GM23338 (cell line): ENCODE results near the gene RYR2. TPM values are rescaled to one million over a fixed set of nuclear protein-coding genes. Genes with fewer than 3 reads are reported as not detected.

Experiments
- ATAC-seq: fragments of 200-7000 bp; cut with Tn5 transposase; 3 replicates; pipeline ENCODE4 v1.9.1; 2020
- DNase-seq: peaks from one replicate; pipeline ENCODE4 v3.0.0-alpha.2; 2015; ENCODE audit warnings: low spot score
- H2AFZ ChIP-seq: fragments of 200-600 bp; sonication (generic); 2 replicates; pipeline ENCODE4 v1.8.0; 2016; ENCODE audit warnings: antibody characterized with exemption, mild to moderate bottlenecking, moderate library complexity
- H3F3A ChIP-seq: fragments of 200-600 bp; sonication (generic); replicated peaks from 2 replicates; pipeline ENCODE4 v1.8.0; 2017; ENCODE audit warnings: antibody characterized with exemption, mixed run types, low read depth
- H3K27ac ChIP-seq: fragments of 200-600 bp; sonication (generic); 2 replicates; pipeline ENCODE4 v1.6.1; 2016; ENCODE audit warnings: low read depth
- H3K27me3 ChIP-seq: fragments of 200-600 bp; sonication (generic); 2 replicates; pipeline ENCODE4 v1.8.0; 2016; ENCODE audit warnings: mild to moderate bottlenecking, mixed run types, moderate library complexity; ENCODE audit not compliant: insufficient read depth
- H3K36me3 ChIP-seq: fragments of 200-600 bp; sonication (generic); 2 replicates; pipeline ENCODE4 v1.8.0; 2016; ENCODE audit warnings: mild to moderate bottlenecking; ENCODE audit not compliant: insufficient read depth
- H3K4me1 ChIP-seq: fragments of 200-600 bp; sonication (generic); 2 replicates; pipeline ENCODE4 v1.8.0; 2016; ENCODE audit warnings: mild to moderate bottlenecking, moderate library complexity; ENCODE audit not compliant: insufficient read depth
- H3K4me2 ChIP-seq: fragments of 200-600 bp; sonication (generic); 2 replicates; pipeline ENCODE4 v1.7.1; 2017; ENCODE audit warnings: mixed run types
- H3K4me3 ChIP-seq: fragments of 200-600 bp; sonication (generic); 2 replicates; pipeline ENCODE4 v1.6.1; 2016; ENCODE audit warnings: mixed run types
- H3K79me2 ChIP-seq: fragments of 200-600 bp; sonication (generic); replicated peaks from 2 replicates; pipeline ENCODE4 v1.8.0; 2017; ENCODE audit warnings: mild to moderate bottlenecking; ENCODE audit not compliant: insufficient read depth
- H3K9me2 ChIP-seq: fragments of 200-600 bp; sonication (generic); 2 replicates; pipeline ENCODE4 v1.8.0; 2017; ENCODE audit not compliant: insufficient read depth
- H4K20me1 ChIP-seq: fragments of 200-600 bp; sonication (generic); replicated peaks from 2 replicates; pipeline ENCODE4 v1.8.0; 2017; ENCODE audit warnings: mild to moderate bottlenecking; ENCODE audit not compliant: insufficient read depth
- H3K27ac Mint-ChIP-seq: 2 replicates; pipeline ENCODE4 v1.8.0; 2020; ENCODE audit warnings: inconsistent platforms, mild to moderate bottlenecking, moderate library complexity, mixed read lengths
- H3K27me3 Mint-ChIP-seq: 3 replicates; pipeline ENCODE4 v1.8.0; 2022; ENCODE audit warnings: low read depth, mild to moderate bottlenecking, moderate library complexity, mixed read lengths, inconsistent platforms; ENCODE audit not compliant: insufficient read depth, poor library complexity
- H3K36me3 Mint-ChIP-seq: 3 replicates; pipeline ENCODE4 v1.8.0; 2021; ENCODE audit warnings: low read depth, mild to moderate bottlenecking, inconsistent platforms, moderate library complexity, mixed read lengths
- H3K4me1 Mint-ChIP-seq: 3 replicates; pipeline ENCODE4 v1.8.0; 2020; ENCODE audit warnings: mild to moderate bottlenecking, inconsistent platforms, mixed read lengths
- H3K4me3 Mint-ChIP-seq: 3 replicates; pipeline ENCODE4 v1.8.0; 2021; ENCODE audit warnings: moderate library complexity, mild to moderate bottlenecking, inconsistent platforms, mixed read lengths
- H3K9me3 Mint-ChIP-seq: 3 replicates; pipeline ENCODE4 v1.8.0; 2020; ENCODE audit warnings: moderate library complexity, mild to moderate bottlenecking, inconsistent platforms, mixed read lengths
- EZH2 ChIP-seq: fragments of 200-600 bp; sonication (generic); IDR thresholded peaks from one replicate; pipeline ENCODE4 v1.8.0; 2017; ENCODE audit warnings: antibody characterized with exemption, mild to moderate bottlenecking, low read depth; ENCODE audit not compliant: unreplicated experiment
- EZH2phosphoT487 ChIP-seq: fragments of 200-600 bp; sonication (generic); IDR thresholded peaks from one replicate; pipeline ENCODE4 v1.8.1; 2018; ENCODE audit warnings: antibody characterized with exemption; ENCODE audit not compliant: unreplicated experiment
- JUNB ChIP-seq: IDR thresholded peaks from one replicate; pipeline ENCODE4 v1.6.1; 2016; ENCODE audit warnings: antibody characterized with exemption; ENCODE audit not compliant: unreplicated experiment
- NANOG ChIP-seq: IDR thresholded peaks from 2 replicates; pipeline ENCODE4 v1.6.1; 2016; ENCODE audit warnings: antibody characterized with exemption, borderline replicate concordance
- POLR2AphosphoS5 ChIP-seq: IDR thresholded peaks from 2 replicates; pipeline ENCODE4 v1.6.1; 2016; ENCODE audit warnings: antibody characterized with exemption, low read depth
- STAT1 ChIP-seq: IDR thresholded peaks from one replicate; pipeline ENCODE4 v1.6.1; 2016; ENCODE audit warnings: antibody characterized with exemption; ENCODE audit not compliant: unreplicated experiment
- ZNF114 ChIP-seq: fragments of 250-450 bp; sonication (Bioruptor Pico); IDR thresholded peaks from 2 replicates; pipeline ENCODE4 v1.5.0; 2020; ENCODE audit warnings: mild to moderate bottlenecking, moderate library complexity
- polyA plus RNA-seq: library from polyadenylated mRNA; unstranded; fragments of >200 nt; fragmentation: Nextera tagmentation; extraction: Ambion mirVana; gene quantifications from 2 replicates; pipeline ENCODE4 v1.2.1, GENCODE V29; 2016
- total RNA-seq: library from RNA; depleted of rRNA; stranded (reverse); fragments of >200 nt; shearing (Covaris generic); gene quantifications from 2 replicates; pipeline ENCODE4 v1.2.3, GENCODE V29; 2014
- TF ChIP-seq, protein P1 (sequence below): IDR thresholded peaks from one replicate; pipeline ENCODE4 v1.6.1; 2018; ENCODE audit warnings: antibody characterized with exemption; ENCODE audit not compliant: unreplicated experiment
- TF ChIP-seq, protein P2 (sequence below): fragments of 250-450 bp; sonication (Bioruptor Pico); IDR thresholded peaks from 2 replicates; pipeline ENCODE4 v1.5.0; 2020; ENCODE audit warnings: mild to moderate bottlenecking, moderate library complexity
- TF ChIP-seq, protein P3 (sequence below), 2 experiments: fragments of 200-600 bp in 1 of 2; sonication (generic) in 1 of 2; conservative IDR thresholded peaks; 2 replicates each; pipeline versions ENCODE4 v1.5.1 to v1.6.1; 2016 to 2017; ENCODE audit warnings: antibody characterized with exemption in 2 of 2, low read depth in 2 of 2, mild to moderate bottlenecking in 2 of 2, moderate library complexity in 1 of 2
- TF ChIP-seq, protein P4 (sequence below): IDR thresholded peaks from 2 replicates; pipeline ENCODE4 v1.6.1; 2016; ENCODE audit warnings: antibody characterized with exemption

RYR2 gene
- total and polyA plus RNA-seq, 2 experiments from 2014 or later: 8.9 to 10.0 TPM

DNA sequence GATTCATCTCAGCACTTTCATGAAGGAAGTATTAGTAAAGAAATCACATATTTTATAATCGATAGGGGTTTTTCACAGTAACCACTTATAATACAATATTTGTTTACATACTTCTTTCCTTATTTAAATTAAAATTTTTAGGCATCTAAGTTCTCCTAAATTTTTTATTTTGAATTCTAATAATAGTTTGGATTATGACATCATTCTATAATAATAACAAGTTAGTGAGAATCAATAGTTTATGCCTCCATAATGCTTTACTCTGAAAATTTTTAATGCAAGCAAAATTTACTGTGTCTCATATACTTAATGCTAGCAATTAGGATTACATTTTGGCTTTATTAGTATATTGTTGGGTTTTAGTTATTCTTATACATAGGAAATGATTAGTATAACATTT lies 596.6 kb downstream of the RYR2 start:
- Histone ChIP-seq H4K20me1 (no peaks in the 10 kb centered on the region; the same call in 1 of the 2 replicates), H3F3A (no peaks in the 10 kb centered on the region), H3K4me1 (no peaks in the 10 kb centered on the region), H3K9me2 (no peaks in the 10 kb centered on the region), H3K27ac (no peak overlapping the region), H2AFZ (no peak overlapping the region), H3K79me2 (no peaks in the 10 kb centered on the region), H3K36me3 (peaks cover 4% of the 10 kb centered on the region; the same call in 1 of the 2 replicates), H3K27me3 (no peaks in the 10 kb centered on the region), H3K4me3 (no peak overlapping the region), H3K4me2 (no peak overlapping the region)
- DNase-seq: no peak
- Mint-ChIP-seq H3K36me3 (no peaks in the 10 kb centered on the region; the same call in 2 of the 3 replicates), H3K4me3 (no peak overlapping the region), H3K27ac (no peak overlapping the region), H3K9me3 (no peaks in the 10 kb centered on the region), H3K4me1 (no peaks in the 10 kb centered on the region), H3K27me3 (no peaks in the 10 kb centered on the region)
- TF ChIP-seq, protein P1, sequence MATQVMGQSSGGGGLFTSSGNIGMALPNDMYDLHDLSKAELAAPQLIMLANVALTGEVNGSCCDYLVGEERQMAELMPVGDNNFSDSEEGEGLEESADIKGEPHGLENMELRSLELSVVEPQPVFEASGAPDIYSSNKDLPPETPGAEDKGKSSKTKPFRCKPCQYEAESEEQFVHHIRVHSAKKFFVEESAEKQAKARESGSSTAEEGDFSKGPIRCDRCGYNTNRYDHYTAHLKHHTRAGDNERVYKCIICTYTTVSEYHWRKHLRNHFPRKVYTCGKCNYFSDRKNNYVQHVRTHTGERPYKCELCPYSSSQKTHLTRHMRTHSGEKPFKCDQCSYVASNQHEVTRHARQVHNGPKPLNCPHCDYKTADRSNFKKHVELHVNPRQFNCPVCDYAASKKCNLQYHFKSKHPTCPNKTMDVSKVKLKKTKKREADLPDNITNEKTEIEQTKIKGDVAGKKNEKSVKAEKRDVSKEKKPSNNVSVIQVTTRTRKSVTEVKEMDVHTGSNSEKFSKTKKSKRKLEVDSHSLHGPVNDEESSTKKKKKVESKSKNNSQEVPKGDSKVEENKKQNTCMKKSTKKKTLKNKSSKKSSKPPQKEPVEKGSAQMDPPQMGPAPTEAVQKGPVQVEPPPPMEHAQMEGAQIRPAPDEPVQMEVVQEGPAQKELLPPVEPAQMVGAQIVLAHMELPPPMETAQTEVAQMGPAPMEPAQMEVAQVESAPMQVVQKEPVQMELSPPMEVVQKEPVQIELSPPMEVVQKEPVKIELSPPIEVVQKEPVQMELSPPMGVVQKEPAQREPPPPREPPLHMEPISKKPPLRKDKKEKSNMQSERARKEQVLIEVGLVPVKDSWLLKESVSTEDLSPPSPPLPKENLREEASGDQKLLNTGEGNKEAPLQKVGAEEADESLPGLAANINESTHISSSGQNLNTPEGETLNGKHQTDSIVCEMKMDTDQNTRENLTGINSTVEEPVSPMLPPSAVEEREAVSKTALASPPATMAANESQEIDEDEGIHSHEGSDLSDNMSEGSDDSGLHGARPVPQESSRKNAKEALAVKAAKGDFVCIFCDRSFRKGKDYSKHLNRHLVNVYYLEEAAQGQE: no peak
- TF ChIP-seq EZH2 (no peak), ZNF114 (CRISPR knock-in tag) (no peak), EZH2phosphoT487 (no peak), POLR2AphosphoS5 (no peak), NANOG (no peak), STAT1 (no peak), JUNB (no peak)
- TF ChIP-seq, protein P2, sequence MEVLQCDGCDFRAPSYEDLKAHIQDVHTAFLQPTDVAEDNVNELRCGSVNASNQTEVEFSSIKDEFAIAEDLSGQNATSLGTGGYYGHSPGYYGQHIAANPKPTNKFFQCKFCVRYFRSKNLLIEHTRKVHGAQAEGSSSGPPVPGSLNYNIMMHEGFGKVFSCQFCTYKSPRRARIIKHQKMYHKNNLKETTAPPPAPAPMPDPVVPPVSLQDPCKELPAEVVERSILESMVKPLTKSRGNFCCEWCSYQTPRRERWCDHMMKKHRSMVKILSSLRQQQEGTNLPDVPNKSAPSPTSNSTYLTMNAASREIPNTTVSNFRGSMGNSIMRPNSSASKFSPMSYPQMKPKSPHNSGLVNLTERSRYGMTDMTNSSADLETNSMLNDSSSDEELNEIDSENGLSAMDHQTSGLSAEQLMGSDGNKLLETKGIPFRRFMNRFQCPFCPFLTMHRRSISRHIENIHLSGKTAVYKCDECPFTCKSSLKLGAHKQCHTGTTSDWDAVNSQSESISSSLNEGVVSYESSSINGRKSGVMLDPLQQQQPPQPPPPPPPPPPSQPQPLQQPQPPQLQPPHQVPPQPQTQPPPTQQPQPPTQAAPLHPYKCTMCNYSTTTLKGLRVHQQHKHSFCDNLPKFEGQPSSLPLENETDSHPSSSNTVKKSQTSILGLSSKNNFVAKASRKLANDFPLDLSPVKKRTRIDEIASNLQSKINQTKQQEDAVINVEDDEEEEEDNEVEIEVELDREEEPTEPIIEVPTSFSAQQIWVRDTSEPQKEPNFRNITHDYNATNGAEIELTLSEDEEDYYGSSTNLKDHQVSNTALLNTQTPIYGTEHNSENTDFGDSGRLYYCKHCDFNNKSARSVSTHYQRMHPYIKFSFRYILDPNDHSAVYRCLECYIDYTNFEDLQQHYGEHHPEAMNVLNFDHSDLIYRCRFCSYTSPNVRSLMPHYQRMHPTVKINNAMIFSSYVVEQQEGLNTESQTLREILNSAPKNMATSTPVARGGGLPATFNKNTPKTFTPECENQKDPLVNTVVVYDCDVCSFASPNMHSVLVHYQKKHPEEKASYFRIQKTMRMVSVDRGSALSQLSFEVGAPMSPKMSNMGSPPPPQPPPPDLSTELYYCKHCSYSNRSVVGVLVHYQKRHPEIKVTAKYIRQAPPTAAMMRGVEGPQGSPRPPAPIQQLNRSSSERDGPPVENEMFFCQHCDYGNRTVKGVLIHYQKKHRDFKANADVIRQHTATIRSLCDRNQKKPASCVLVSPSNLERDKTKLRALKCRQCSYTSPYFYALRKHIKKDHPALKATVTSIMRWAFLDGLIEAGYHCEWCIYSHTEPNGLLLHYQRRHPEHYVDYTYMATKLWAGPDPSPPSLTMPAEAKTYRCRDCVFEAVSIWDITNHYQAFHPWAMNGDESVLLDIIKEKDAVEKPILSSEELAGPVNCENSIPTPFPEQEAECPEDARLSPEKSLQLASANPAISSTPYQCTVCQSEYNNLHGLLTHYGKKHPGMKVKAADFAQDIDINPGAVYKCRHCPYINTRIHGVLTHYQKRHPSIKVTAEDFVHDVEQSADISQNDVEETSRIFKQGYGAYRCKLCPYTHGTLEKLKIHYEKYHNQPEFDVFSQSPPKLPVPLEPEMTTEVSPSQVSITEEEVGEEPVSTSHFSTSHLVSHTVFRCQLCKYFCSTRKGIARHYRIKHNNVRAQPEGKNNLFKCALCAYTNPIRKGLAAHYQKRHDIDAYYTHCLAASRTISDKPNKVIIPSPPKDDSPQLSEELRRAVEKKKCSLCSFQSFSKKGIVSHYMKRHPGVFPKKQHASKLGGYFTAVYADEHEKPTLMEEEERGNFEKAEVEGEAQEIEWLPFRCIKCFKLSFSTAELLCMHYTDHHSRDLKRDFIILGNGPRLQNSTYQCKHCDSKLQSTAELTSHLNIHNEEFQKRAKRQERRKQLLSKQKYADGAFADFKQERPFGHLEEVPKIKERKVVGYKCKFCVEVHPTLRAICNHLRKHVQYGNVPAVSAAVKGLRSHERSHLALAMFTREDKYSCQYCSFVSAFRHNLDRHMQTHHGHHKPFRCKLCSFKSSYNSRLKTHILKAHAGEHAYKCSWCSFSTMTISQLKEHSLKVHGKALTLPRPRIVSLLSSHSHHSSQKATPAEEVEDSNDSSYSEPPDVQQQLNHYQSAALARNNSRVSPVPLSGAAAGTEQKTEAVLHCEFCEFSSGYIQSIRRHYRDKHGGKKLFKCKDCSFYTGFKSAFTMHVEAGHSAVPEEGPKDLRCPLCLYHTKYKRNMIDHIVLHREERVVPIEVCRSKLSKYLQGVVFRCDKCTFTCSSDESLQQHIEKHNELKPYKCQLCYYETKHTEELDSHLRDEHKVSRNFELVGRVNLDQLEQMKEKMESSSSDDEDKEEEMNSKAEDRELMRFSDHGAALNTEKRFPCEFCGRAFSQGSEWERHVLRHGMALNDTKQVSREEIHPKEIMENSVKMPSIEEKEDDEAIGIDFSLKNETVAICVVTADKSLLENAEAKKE (CRISPR knock-in tag): no peak
- TF ChIP-seq, protein P3, sequence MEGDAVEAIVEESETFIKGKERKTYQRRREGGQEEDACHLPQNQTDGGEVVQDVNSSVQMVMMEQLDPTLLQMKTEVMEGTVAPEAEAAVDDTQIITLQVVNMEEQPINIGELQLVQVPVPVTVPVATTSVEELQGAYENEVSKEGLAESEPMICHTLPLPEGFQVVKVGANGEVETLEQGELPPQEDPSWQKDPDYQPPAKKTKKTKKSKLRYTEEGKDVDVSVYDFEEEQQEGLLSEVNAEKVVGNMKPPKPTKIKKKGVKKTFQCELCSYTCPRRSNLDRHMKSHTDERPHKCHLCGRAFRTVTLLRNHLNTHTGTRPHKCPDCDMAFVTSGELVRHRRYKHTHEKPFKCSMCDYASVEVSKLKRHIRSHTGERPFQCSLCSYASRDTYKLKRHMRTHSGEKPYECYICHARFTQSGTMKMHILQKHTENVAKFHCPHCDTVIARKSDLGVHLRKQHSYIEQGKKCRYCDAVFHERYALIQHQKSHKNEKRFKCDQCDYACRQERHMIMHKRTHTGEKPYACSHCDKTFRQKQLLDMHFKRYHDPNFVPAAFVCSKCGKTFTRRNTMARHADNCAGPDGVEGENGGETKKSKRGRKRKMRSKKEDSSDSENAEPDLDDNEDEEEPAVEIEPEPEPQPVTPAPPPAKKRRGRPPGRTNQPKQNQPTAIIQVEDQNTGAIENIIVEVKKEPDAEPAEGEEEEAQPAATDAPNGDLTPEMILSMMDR (conservative IDR thresholded peaks at IDR 0.05; ENCODE audit: low read depth in 2 of 2): no peak
- TF ChIP-seq, protein P4, sequence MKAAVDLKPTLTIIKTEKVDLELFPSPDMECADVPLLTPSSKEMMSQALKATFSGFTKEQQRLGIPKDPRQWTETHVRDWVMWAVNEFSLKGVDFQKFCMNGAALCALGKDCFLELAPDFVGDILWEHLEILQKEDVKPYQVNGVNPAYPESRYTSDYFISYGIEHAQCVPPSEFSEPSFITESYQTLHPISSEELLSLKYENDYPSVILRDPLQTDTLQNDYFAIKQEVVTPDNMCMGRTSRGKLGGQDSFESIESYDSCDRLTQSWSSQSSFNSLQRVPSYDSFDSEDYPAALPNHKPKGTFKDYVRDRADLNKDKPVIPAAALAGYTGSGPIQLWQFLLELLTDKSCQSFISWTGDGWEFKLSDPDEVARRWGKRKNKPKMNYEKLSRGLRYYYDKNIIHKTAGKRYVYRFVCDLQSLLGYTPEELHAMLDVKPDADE: no peak
- ATAC-seq: no peak
